GM06990 (cell line): ENCODE results near the gene POTEM.
"Not testable (repeated sequence)": the region's sequence is repeated elsewhere in the genome, so short reads cannot be mapped to it uniquely, and the experiment has no call there.

Source experiments
- DNase-seq: peaks from one replicate; pipeline ENCODE4 v3.0.0-alpha.2; 2011; ENCODE audit not compliant: insufficient read length; ENCODE audit errors: extremely low read depth
- H3K27me3 ChIP-seq: replicated peaks from 2 replicates; pipeline ENCODE4 v1.6.0; 2011; ENCODE audit warnings: low read length; ENCODE audit not compliant: control insufficient read depth, insufficient read depth
- H3K36me3 ChIP-seq: 2 replicates; pipeline ENCODE4 v1.5.1; 2011; ENCODE audit warnings: low read length; ENCODE audit not compliant: control insufficient read depth, insufficient read depth
- H3K4me3 ChIP-seq: replicated peaks from 2 replicates; pipeline ENCODE4 v1.5.1; 2011; ENCODE audit warnings: low read depth, mild to moderate bottlenecking, control low read depth, low read length

Gene POTEM

GRCh38 chr14:19007678-19008077 lies 40.4 kb downstream of the POTEM start:
- not testable (repeated sequence) for H3K36me3 ChIP-seq, DNase-seq

GRCh38 chr14:19011029-19011428 lies 43.8 kb downstream of the POTEM start:
- DNase-seq, H3K4me3 ChIP-seq, H3K27me3 ChIP-seq, H3K36me3 ChIP-seq: not testable (repeated sequence)

More at GRCh38 chr14:19007678-19008077, 40.4 kb downstream of the POTEM start:
- H3K4me3 ChIP-seq, H3K27me3 ChIP-seq: not testable (repeated sequence)

- H3K36me3 ChIP-seq, H3K27me3 ChIP-seq, DNase-seq, H3K4me3 ChIP-seq: not testable (repeated sequence)
Observed at GRCh38 chr14:19011703-19012102, 44.5 kb downstream of the POTEM start.

DNA sequence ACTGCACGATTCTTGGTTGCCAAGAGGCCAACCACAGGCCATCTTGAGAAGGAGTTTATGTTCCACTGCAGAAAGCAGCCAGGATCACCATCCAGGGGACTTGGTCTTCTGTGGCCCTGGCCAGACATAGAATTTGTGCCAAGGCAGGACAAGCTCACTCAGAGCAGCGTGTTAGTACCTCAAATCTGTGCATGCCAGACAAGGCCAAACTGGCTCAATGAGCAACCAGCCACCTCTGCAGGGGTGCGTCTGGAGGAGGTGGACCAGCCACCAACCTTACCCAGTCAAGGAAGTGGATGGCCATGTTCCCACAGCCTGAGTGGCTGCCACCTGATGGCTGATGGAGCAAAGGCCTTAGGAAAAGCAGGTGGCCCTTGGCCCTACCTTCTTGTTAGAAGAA lies 48.0 kb downstream of the POTEM start:
- H3K27me3 ChIP-seq, H3K4me3 ChIP-seq, DNase-seq, H3K36me3 ChIP-seq: not testable (repeated sequence)

- not testable (repeated sequence) for DNase-seq, H3K4me3 ChIP-seq, H3K27me3 ChIP-seq, H3K36me3 ChIP-seq
Observed at GRCh38 chr14:19025080-19025589, 57.9 kb downstream of the POTEM start.

DNA sequence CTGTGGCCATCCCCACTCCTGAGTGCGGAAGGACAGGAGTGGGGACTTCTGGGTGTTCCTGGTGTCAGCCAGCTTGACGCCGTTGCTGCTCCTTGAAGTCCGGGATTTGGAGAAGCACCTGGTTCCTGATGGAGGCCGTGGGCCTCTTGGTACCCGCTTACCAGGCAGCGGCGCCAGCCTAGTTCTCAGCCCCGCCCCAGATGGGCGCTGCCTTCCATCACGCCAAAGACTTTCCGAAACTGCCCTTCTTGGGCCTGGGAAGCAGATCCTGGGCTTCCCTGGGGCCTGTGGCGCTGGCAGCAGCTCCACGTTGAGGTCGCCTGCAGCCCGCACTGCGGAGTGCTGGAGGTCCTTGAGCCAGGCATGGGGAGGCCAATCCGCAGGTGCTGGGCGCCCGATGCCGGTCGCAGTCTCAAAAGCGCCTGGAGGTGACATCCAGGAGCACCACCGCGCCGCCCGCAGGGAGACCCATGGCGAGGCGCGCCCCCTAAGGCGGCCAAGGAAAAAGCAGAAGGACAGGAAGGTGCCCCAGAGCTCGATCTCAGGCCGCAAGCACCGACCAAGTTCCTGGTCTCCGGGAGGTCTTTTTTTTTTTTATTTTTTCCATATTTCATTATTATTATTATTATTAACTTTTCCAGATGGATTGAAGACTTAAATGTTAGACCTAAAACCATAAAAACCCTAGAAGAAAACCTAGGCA lies 59.6 kb downstream of the POTEM start:
- not testable (repeated sequence) for H3K4me3 ChIP-seq, H3K27me3 ChIP-seq, H3K36me3 ChIP-seq, DNase-seq

- H3K36me3 ChIP-seq, DNase-seq, H3K27me3 ChIP-seq, H3K4me3 ChIP-seq: not testable (repeated sequence)
Observed at GRCh38 chr14:19027895-19028294, 60.7 kb downstream of the POTEM start.

GRCh38 chr14:19036811-19037382 lies 69.7 kb downstream of the POTEM start:
- H3K4me3 ChIP-seq, H3K36me3 ChIP-seq, DNase-seq, H3K27me3 ChIP-seq: not testable (repeated sequence)

DNA sequence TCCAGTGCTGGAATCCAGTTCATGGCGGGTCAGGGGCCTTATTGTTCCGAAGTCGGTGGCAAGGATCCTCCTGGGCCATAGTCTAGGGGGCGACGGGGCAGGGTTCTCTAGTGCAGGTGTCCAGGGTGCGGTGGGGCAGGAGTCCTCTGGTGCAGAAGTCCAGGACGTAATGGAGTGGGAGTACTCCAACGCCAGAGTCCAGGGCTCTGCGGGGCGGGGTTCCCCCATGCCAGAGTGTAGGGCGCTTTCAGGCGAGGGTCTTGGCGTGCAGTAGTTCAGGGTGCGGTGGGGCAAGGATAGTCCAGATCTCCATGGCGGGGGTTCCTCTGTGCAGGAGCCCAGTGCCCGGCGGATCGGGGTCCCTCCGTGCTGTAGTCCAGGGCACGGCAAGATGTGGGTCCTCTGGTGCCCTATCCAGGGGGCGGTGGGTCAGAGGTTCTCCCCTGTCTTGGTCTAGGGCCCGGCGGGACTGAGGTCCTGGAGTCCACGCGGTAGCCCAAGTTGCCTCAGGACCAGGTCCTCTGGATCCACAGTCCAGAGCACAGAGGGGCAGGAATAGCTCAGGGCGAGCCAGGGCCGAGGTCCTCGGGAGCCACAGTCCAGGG lies 70.9 kb downstream of the POTEM start:
- not testable (repeated sequence) for H3K27me3 ChIP-seq, H3K4me3 ChIP-seq, H3K36me3 ChIP-seq, DNase-seq

DNA sequence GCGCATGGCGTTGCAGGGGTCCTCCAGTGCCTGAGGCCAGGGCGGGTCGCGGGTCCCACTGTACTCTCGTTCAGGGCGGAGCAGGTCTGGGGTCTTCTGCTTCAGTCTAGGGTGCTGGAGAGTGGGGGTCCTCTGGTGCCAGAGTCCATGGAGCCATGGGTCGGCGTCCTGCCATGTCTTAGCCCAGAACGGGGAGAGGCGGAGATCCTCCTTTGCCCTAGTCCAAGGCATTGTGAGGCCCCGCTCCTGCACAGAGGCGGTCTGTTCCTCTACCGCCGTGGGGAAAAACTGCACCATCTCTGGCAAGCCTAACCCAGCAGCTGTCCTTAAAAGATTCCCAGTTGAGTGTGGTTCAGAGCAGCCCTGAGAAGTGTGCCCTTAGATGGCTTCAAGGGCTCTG lies 71.6 kb downstream of the POTEM start:
- not testable (repeated sequence) for DNase-seq, H3K36me3 ChIP-seq, H3K27me3 ChIP-seq, H3K4me3 ChIP-seq

DNA sequence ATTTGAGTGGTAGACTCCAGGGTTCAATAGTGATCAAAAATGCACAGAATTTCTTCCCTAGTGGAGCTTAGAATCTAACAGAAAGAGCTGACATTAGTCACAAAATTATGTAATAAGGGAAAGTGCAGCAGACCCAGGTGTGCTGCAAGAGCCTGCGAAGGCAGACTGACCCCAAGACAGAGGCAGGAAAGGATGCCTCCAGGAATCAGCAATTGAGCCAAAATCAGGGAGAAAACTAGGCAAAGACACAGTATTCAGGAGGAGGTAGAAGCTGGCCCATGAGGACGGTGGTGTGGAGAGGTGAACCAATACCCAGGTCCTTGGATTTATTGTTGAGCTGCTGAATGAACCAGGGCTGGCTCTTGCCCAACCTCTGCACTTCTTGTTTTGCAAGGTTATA lies 76.2 kb downstream of the POTEM start:
- DNase-seq, H3K27me3 ChIP-seq, H3K4me3 ChIP-seq, H3K36me3 ChIP-seq: not testable (repeated sequence)
